PC-3 (cell line): ENCODE measurements around the gene SUSD6. TPM values are rescaled to one million over a fixed set of nuclear protein-coding genes. Genes with fewer than 3 reads are reported as not detected.

Experiments
- ATAC-seq: fragments of 200-7000 bp; cut with Tn5 transposase; 2 replicates; pipeline ENCODE4 v1.9.1; 2020; ENCODE audit warnings: mild to moderate bottlenecking, moderate library complexity
- BruUV-seq: library from RNA; stranded (reverse); fragments of 400-500 nt; replicated peaks from 2 replicates; lab custom pipeline; 2021; lab: Mats Ljungman, UMichigan
- CTCF ChIA-PET: fragments of 300-600 bp; sonication (Branson Sonifier 250); formaldehyde crosslinking; loops from one replicate; lab custom pipeline; 2022; ENCODE audit warnings: antibody characterized with exemption; lab: Charles Lee
- POLR2A ChIA-PET: fragments of 300-600 bp; sonication (Branson Sonifier 250); formaldehyde crosslinking; loops from one replicate; lab custom pipeline; 2022; ENCODE audit warnings: antibody characterized with exemption; ENCODE audit not compliant: unreplicated experiment; lab: Charles Lee
- DNase-seq: peaks from one replicate; pipeline ENCODE4 v3.0.0-alpha.2; 2015
- H2AFZ ChIP-seq: fragments of 300-600 bp; sonication (generic); 2 replicates; pipeline ENCODE4 v1.6.0; 2016; ENCODE audit warnings: antibody characterized with exemption, low read length
- H3F3A ChIP-seq: fragments of 300-600 bp; sonication (generic); one replicate; pipeline ENCODE4 v1.6.0; 2017; ENCODE audit warnings: antibody characterized with exemption, low read length, control low read depth, mild to moderate bottlenecking; ENCODE audit not compliant: unreplicated experiment
- H3K27ac ChIP-seq: fragments of 300-600 bp; sonication (generic); 2 replicates; pipeline ENCODE4 v1.5.1; 2016; ENCODE audit warnings: mild to moderate bottlenecking, low read length
- H3K27me3 ChIP-seq: fragments of 300-600 bp; sonication (generic); 2 replicates; pipeline ENCODE4 v1.6.1; 2016; ENCODE audit warnings: low read length, mixed read lengths
- H3K36me3 ChIP-seq: fragments of 300-600 bp; sonication (generic); 2 replicates; pipeline ENCODE4 v1.6.1; 2016; ENCODE audit warnings: low read depth, mixed run types, low read length, mixed read lengths
- H3K4me1 ChIP-seq: fragments of 300-600 bp; sonication (generic); 2 replicates; pipeline ENCODE4 v1.5.1; 2016; ENCODE audit warnings: low read length; ENCODE audit not compliant: insufficient read depth
- H3K4me2 ChIP-seq: fragments of 300-600 bp; sonication (generic); 2 replicates; pipeline ENCODE4 v1.6.0; 2016; ENCODE audit warnings: low read length
- H3K4me3 ChIP-seq: fragments of 300-600 bp; sonication (generic); 2 replicates; pipeline ENCODE4 v1.5.1; 2016; ENCODE audit warnings: mild to moderate bottlenecking, low read length, mixed read lengths
- H3K79me2 ChIP-seq: fragments of 300-600 bp; sonication (generic); 2 replicates; pipeline ENCODE4 v1.6.1; 2017; ENCODE audit warnings: low read length, mixed read lengths
- H3K9ac ChIP-seq: fragments of 300-600 bp; sonication (generic); 2 replicates; pipeline ENCODE4 v1.6.0; 2016; ENCODE audit warnings: mild to moderate bottlenecking, low read length
- H3K9me2 ChIP-seq: fragments of 300-600 bp; sonication (generic); replicated peaks from 2 replicates; pipeline ENCODE4 v1.6.1; 2016; ENCODE audit warnings: mixed run types, low read length, mixed read lengths
- H3K9me3 ChIP-seq: fragments of 300-600 bp; sonication (generic); 2 replicates; pipeline ENCODE4 v1.6.1; 2016; ENCODE audit warnings: low read length, mixed read lengths
- H4K20me1 ChIP-seq: fragments of 300-600 bp; sonication (generic); 2 replicates; pipeline ENCODE4 v1.6.1; 2016; ENCODE audit warnings: low read length, mixed read lengths
- EZH2 ChIP-seq: fragments of 300-600 bp; sonication (generic); IDR thresholded peaks from one replicate; pipeline ENCODE4 v1.6.1; 2017; ENCODE audit warnings: antibody characterized with exemption, mild to moderate bottlenecking, low read length; ENCODE audit not compliant: unreplicated experiment
- EZH2phosphoT487 ChIP-seq: fragments of 300-600 bp; sonication (generic); IDR thresholded peaks from 2 replicates; pipeline ENCODE4 v1.6.1; 2018; ENCODE audit warnings: mild to moderate bottlenecking, antibody characterized with exemption, low read length, borderline replicate concordance
- intact Hi-C: fragments of 100-400 bp; cut with micrococcal nuclease; formaldehyde crosslinking; loops from 2 replicates; pipeline ENCODE4 v1.9.0; 2023
- total RNA-seq: library from RNA; depleted of rRNA; stranded (reverse); fragments of >200 nt; gene quantifications from 2 replicates; pipeline ENCODE4 v1.2.3, GENCODE V29; 2014
- TF ChIP-seq, protein P1 (sequence below): fragments of 300-600 bp; sonication (generic); conservative IDR thresholded peaks from 2 replicates; pipeline ENCODE4 v1.5.1; 2017; ENCODE audit warnings: antibody characterized with exemption, low read depth, mild to moderate bottlenecking, low read length

The SUSD6 gene
- total RNA-seq, 1 experiment from 2014 or later = 6.1 TPM

DNA sequence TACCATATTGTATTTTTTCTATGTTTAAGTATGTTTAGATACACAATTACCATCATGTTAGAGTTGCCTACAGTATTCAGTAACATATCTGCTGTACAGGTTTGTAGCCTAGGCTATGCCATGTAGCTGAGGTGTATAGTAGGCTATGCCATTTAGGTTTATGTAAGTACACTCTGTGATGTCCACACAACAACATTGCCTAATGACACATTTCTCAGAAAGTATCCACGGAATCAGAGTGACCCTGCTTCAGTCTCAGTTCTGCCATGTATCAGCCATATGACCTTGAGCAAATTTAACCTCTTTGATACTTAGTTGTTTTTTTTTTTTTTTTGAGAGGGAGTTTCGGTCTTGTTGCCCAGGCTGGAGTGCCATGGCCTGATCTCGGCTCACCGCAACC lies 12.7 kb downstream of the SUSD6 start:
- Histone ChIP-seq H3K4me1 (no peaks in the 10 kb centered on the region), H3K79me2 (peaks cover 10% of the 10 kb centered on the region; the same call in 1 of the 2 replicates), H3K9me2 (no peaks in the 10 kb centered on the region), H3K27me3 (no peaks in the 10 kb centered on the region), H2AFZ (no peak overlapping the region), H3K4me3 (no peak overlapping the region), H4K20me1 (no peaks in the 10 kb centered on the region), H3K9me3 (no peaks in the 10 kb centered on the region), H3F3A (no peaks in the 10 kb centered on the region), H3K4me2 (no peak overlapping the region), H3K36me3 (no peaks in the 10 kb centered on the region), H3K27ac (no peak overlapping the region), H3K9ac (no peak overlapping the region)
- TF ChIP-seq, protein P1, sequence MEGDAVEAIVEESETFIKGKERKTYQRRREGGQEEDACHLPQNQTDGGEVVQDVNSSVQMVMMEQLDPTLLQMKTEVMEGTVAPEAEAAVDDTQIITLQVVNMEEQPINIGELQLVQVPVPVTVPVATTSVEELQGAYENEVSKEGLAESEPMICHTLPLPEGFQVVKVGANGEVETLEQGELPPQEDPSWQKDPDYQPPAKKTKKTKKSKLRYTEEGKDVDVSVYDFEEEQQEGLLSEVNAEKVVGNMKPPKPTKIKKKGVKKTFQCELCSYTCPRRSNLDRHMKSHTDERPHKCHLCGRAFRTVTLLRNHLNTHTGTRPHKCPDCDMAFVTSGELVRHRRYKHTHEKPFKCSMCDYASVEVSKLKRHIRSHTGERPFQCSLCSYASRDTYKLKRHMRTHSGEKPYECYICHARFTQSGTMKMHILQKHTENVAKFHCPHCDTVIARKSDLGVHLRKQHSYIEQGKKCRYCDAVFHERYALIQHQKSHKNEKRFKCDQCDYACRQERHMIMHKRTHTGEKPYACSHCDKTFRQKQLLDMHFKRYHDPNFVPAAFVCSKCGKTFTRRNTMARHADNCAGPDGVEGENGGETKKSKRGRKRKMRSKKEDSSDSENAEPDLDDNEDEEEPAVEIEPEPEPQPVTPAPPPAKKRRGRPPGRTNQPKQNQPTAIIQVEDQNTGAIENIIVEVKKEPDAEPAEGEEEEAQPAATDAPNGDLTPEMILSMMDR = no peak
- TF ChIP-seq EZH2phosphoT487 = no peak
- TF ChIP-seq EZH2 = no peak
- no TSS peak for BruUV-seq
- POLR2A ChIA-PET = no interaction called here
- ATAC-seq = no peak
- intact Hi-C loops = no loop called here
- CTCF ChIA-PET = no interaction called here
- no peak for DNase-seq

DNA sequence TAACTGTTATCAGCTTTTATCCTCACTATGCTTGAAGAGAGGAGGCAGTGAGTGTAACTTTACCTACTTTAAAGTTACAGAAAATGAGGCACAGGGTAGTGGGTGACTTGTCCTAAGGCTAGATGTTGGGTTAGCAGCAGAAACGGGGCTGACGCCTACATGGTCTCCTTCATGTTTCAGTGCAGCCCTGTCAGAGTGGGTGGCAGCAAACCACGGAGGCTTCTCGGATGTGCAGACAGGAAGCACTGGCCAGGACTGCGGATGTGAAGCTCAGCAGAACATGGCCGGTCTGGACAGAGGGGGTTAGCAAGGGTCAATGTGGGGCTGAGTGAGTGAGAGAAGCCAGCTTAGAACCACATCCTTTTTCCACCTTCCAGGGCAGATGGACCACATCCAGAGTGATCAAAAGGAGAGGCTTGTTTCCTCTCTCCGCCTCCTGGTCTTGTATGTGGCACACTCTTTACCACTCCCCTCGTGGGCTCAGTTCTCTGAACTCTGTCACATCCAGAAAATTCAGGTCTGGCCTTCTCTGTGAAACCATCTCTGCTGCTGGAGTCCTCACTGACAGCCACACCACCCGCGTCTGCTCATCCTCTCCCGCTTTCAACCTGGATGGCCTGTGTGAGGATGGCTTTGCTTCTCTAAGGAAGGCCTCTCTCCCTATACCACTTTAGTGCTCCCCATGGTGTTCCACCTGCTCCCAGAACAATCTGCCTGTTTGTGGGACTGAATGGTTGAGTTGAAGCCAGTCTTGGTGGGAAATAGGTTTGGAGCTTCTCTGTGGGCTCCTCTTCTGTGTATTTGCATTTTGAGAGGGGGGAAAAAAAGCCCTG lies 14.1 kb downstream of the SUSD6 start:
- no peak overlapping the region for H3K4me2 ChIP-seq
- H3K79me2 ChIP-seq = 0 out of 2 replicates have a peak, but pooled peaks cover 3% of the 10 kb centered on the region
- H3K9me2 ChIP-seq = no peaks in the 10 kb centered on the region
- H3K27ac ChIP-seq = no peak overlapping the region
- no TSS peak for BruUV-seq
- no peaks in the 10 kb centered on the region for H3K27me3 ChIP-seq
- H3F3A ChIP-seq = no peaks in the 10 kb centered on the region
- intact Hi-C loops = no loop called here
- CTCF ChIA-PET = no interaction called here
- no peak for ATAC-seq
- no peak for DNase-seq
- TF ChIP-seq, protein P1 = no peak
- no peak for TF ChIP-seq EZH2phosphoT487
- TF ChIP-seq EZH2 = no peak
- no peak overlapping the region for H3K4me3 ChIP-seq
- H3K9ac ChIP-seq = no peak overlapping the region
- H3K36me3 ChIP-seq = no peaks in the 10 kb centered on the region
- H4K20me1 ChIP-seq = no peaks in the 10 kb centered on the region
- H2AFZ ChIP-seq = no peak overlapping the region
- no peaks in the 10 kb centered on the region for H3K9me3 ChIP-seq
- no peaks in the 10 kb centered on the region for H3K4me1 ChIP-seq
- POLR2A ChIA-PET = no interaction called here

DNA sequence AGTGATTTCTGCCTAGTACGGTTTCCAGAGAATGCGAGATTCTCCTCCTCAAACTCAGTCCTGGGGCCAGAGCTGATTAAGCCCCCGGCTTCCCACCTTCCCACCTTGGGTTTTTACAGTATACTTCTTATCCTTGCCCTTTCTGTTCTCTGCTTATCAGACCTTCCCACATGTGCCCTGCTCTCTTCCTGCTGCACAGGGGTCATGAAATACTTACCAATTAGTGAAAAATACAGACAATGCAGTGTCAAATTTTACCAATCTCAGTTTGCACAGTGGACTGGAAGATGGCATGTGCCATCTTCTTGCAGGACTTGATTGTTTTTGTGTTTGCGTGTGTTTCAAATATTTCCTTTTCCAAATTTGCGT lies 14.7 kb downstream of the SUSD6 start:
- intact Hi-C loops = no loop called here
- CTCF ChIA-PET = no interaction called here

More for the DNA sequence above, 14.7 kb downstream of the SUSD6 start:
- Histone ChIP-seq H2AFZ (no peak overlapping the region), H3K9me3 (no peaks in the 10 kb centered on the region), H3K4me2 (no peak overlapping the region), H3K79me2 (0 out of 2 replicates have a peak, but pooled peaks cover 3% of the 10 kb centered on the region), H4K20me1 (no peaks in the 10 kb centered on the region), H3K9ac (no peak overlapping the region), H3K27ac (no peak overlapping the region), H3K9me2 (no peaks in the 10 kb centered on the region), H3K4me1 (peaks cover 3% of the 10 kb centered on the region; the same call in 1 of the 2 replicates), H3K36me3 (no peaks in the 10 kb centered on the region), H3F3A (no peaks in the 10 kb centered on the region), H3K27me3 (no peaks in the 10 kb centered on the region), H3K4me3 (no peak overlapping the region)
- TF ChIP-seq, protein P1 = no peak
- TF ChIP-seq EZH2phosphoT487 (no peak), EZH2 (no peak)
- no peak for ATAC-seq
- no peak for DNase-seq
- no TSS peak for BruUV-seq
- POLR2A ChIA-PET = no interaction called here
